ENCODE measurements around the gene MOB1B. TPM values are rescaled to one million over a fixed set of nuclear protein-coding genes. Genes with fewer than 3 reads are reported as not detected.

The MOB1B gene
- total RNA-seq, 1 donor from 2014 or later: 34.2 TPM

DNA sequence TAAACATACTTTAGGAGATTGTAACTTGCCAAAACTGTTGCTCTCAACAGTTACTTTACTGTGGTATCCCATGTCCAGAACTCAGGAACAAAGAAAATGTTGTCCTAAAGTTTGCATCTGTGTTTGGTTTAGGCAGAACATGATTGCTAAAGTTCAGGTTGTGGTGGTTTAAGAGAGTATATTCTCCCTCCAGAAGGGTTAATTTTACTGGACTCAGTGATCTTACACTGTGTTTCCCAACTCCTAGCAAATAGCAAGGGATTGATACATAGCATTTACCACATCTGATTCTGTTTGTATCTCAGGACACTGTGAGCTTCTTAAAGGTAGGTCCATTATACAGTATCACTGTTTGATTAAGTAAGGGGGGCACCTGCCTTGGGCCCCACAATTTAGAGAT is 78.0 kb downstream of the MOB1B start:
- no peak overlapping the region for H3K27ac ChIP-seq

DNA sequence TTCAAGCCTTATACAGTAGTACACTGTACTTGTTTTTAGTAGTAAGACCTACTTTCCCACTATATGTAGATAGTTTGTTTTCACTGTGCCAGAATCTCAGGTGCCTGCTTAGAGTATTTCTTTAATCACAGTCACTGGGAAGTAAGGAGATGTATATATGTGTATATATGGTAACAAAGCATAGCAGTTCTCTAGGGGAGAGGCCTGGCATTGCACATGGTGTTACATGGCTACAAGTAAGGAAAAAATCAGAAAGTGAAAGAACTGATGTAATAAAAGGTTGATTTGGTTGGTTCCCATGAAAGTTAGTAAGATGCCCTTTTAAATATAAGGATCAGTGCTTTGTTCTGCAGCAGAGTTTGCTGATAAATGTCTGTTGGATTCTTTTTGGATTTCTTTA is 81.9 kb downstream of the MOB1B start:
- no peak for DNase-seq
- ATAC-seq: no peak
- intact Hi-C loops (cut with DNase I): no loop called here
- peaks cover 4% of the 10 kb centered on the region for H3K36me3 ChIP-seq
- H3K4me3 ChIP-seq: no peak overlapping the region
- H3K27me3 ChIP-seq: no peaks in the 10 kb centered on the region
- TF ChIP-seq, protein P1, sequence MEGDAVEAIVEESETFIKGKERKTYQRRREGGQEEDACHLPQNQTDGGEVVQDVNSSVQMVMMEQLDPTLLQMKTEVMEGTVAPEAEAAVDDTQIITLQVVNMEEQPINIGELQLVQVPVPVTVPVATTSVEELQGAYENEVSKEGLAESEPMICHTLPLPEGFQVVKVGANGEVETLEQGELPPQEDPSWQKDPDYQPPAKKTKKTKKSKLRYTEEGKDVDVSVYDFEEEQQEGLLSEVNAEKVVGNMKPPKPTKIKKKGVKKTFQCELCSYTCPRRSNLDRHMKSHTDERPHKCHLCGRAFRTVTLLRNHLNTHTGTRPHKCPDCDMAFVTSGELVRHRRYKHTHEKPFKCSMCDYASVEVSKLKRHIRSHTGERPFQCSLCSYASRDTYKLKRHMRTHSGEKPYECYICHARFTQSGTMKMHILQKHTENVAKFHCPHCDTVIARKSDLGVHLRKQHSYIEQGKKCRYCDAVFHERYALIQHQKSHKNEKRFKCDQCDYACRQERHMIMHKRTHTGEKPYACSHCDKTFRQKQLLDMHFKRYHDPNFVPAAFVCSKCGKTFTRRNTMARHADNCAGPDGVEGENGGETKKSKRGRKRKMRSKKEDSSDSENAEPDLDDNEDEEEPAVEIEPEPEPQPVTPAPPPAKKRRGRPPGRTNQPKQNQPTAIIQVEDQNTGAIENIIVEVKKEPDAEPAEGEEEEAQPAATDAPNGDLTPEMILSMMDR (IDR thresholded peaks at IDR 0.05): no peak
- no peak overlapping the region for H3K27ac ChIP-seq
- H3K4me1 ChIP-seq: no peaks in the 10 kb centered on the region
- no peaks in the 10 kb centered on the region for H3K9me3 ChIP-seq

More for the DNA sequence above, 78.0 kb downstream of the MOB1B start:
- H3K36me3 ChIP-seq: peaks cover 14% of the 10 kb centered on the region
- H3K4me1 ChIP-seq: no peaks in the 10 kb centered on the region
- no peak overlapping the region for H3K4me3 ChIP-seq
- TF ChIP-seq, protein P1 (IDR thresholded peaks at IDR 0.05): no peak
- H3K9me3 ChIP-seq: no peaks in the 10 kb centered on the region
- intact Hi-C loops (cut with DNase I): no loop called here
- no peaks in the 10 kb centered on the region for H3K27me3 ChIP-seq
- no peak for DNase-seq
- no peak for ATAC-seq

DNA sequence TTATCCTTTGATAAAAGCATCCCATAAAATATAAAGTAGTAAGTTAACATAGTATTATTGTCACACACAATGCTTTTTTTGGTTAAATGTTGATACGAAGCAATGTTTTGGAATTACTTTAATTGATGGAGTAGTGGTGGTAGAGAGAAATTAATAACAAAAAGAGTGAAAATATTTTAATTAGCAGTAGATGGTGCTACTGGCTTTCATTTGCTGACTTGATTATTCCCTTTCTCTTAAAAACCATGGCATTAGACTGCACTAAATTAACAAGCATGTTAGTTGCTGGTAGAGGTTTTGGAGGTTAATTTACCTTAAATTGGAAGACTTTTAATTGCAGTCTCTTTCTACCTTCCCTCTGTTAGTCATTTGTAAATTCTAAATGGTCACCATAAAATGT is 82.4 kb downstream of the MOB1B start:
- ATAC-seq (no peak), DNase-seq (no peak)
- no peaks in the 10 kb centered on the region for H3K27me3 ChIP-seq
- TF ChIP-seq, protein P1 (IDR thresholded peaks at IDR 0.05): no peak
- H3K4me3 ChIP-seq: no peak overlapping the region
- H3K27ac ChIP-seq: no peak overlapping the region
- intact Hi-C loops (cut with DNase I): no loop called here
- no peaks in the 10 kb centered on the region for H3K9me3 ChIP-seq
- H3K36me3 ChIP-seq: no peaks in the 10 kb centered on the region
- H3K4me1 ChIP-seq: no peaks in the 10 kb centered on the region

DNA sequence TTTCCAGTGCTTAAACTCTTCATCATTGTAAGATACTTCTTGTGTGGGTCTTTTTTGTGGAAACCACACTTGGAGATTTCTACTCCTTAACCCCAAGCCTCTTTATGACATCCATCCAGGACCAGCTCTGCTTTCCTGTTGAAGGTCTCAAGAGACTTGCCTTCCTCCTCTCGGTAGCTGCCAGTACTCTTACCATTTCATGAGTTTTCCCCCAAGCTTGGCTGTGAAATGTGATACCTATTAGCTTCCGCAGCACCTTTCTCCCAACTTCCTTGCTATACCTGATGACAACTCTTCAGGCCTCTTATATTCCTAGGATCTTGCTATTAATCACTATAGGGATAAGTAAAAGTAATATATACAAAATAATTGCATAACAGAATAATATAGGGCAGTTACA is 89.4 kb downstream of the MOB1B start:
- ATAC-seq: no peak
- no peaks in the 10 kb centered on the region for H3K9me3 ChIP-seq
- H3K27ac ChIP-seq: no peak overlapping the region
- no peak for DNase-seq
- no peaks in the 10 kb centered on the region for H3K36me3 ChIP-seq
- intact Hi-C loops (cut with DNase I): no loop called here
- TF ChIP-seq, protein P1 (IDR thresholded peaks at IDR 0.05): no peak
- no peak overlapping the region for H3K4me3 ChIP-seq
- peaks cover 14% of the 10 kb centered on the region for H3K4me1 ChIP-seq
- no peaks in the 10 kb centered on the region for H3K27me3 ChIP-seq

DNA sequence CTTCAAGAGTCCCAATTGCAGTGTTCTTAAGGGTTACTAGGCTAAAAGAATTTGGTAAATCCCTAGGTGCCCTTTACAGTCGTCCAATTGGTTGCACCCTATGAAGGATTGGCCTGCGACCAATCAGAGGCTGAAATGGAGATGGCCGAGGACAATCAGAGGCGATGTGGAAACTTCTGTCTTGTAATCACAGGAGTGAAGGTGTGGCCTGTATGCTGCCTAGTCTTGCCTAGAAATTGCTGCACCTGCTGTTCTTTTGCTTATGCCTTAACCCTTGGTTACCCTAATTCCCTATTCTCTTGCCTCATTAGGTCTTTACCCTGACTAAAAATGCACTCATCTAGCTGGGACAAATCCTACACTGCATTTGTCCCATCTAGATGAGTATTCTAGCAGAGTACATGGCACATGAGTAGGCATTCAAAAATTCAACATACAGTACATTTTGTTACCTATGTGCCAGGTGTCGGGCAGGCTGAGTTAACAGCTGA is 90.3 kb downstream of the MOB1B start:
- TF ChIP-seq, protein P1 (IDR thresholded peaks at IDR 0.05): no peak
- Histone ChIP-seq H3K27me3 (no peaks in the 10 kb centered on the region), H3K36me3 (no peaks in the 10 kb centered on the region), H3K4me3 (peak overlapping the region; percentile 62), H3K27ac (peak overlapping the region; percentile 79), H3K9me3 (no peaks in the 10 kb centered on the region), H3K4me1 (peaks cover 14% of the 10 kb centered on the region)
- ATAC-seq (peak; percentile 26), DNase-seq (no peak)
- intact Hi-C loops (cut with DNase I): no loop called here
